CD14-positive monocyte (primary cell): ENCODE measurements around the gene BRF1. TPM values are rescaled to one million over a fixed set of nuclear protein-coding genes. Genes with fewer than 3 reads are reported as not detected.

ENCODE experiments used
- DNase-seq, 3 donors: peaks; one replicate each; pipeline ENCODE4 v3.0.0-alpha.2; 2011 to 2022
- H2AFZ ChIP-seq: 2 replicates; pipeline ENCODE4 v1.6.0; 2012; ENCODE audit warnings: mild to moderate bottlenecking, low read depth, low read length, inconsistent platforms; ENCODE audit not compliant: insufficient read depth, poor library complexity, severe bottlenecking
- H3K27ac ChIP-seq, 2 donors: 1 replicate in 1 of 2; 2 replicates in 1 of 2; pipeline ENCODE4 v1.5.1; 2012 to 2013; ENCODE audit warnings: low read length in 2 of 2, control low read depth in 1 of 2, inconsistent platforms in 1 of 2, low read depth in 1 of 2, mild to moderate bottlenecking in 1 of 2
- H3K27me3 ChIP-seq, 2 donors: one replicate each; pipeline versions ENCODE4 v1.6.0 to v1.6.1; 2011 to 2013; ENCODE audit warnings: low read length in 2 of 2; ENCODE audit not compliant: control insufficient read depth in 2 of 2, insufficient read depth in 2 of 2
- H3K36me3 ChIP-seq, 2 donors: replicated peaks in 1 of 2; 1 replicate in 1 of 2; 2 replicates in 1 of 2; pipeline versions ENCODE4 v1.5.1 to v1.6.1; 2012 to 2013; ENCODE audit warnings: low read length in 2 of 2, control low read depth in 1 of 2, inconsistent platforms in 1 of 2, mild to moderate bottlenecking in 1 of 2; ENCODE audit not compliant: insufficient read depth in 2 of 2, control insufficient read depth in 1 of 2
- H3K4me1 ChIP-seq, 2 donors: 1 replicate in 1 of 2; 2 replicates in 1 of 2; pipeline versions ENCODE4 v1.5.1 to v1.6.1; 2012 to 2013; ENCODE audit warnings: low read length in 2 of 2, control low read depth in 1 of 2, inconsistent platforms in 1 of 2, mild to moderate bottlenecking in 1 of 2, moderate library complexity in 1 of 2; ENCODE audit not compliant: insufficient read depth in 2 of 2, control insufficient read depth in 1 of 2
- H3K4me2 ChIP-seq: replicated peaks from 2 replicates; pipeline ENCODE3; 2012; ENCODE audit warnings: low read length, moderate library complexity, mild to moderate bottlenecking; ENCODE audit not compliant: poor library complexity, severe bottlenecking; ENCODE audit errors: extremely low read depth
- H3K4me3 ChIP-seq, 3 experiments: fragments of 200-600 bp in 1 of 3; sonication (generic) in 1 of 3; replicated peaks in 1 of 3; 1 replicate in 2 of 3; 2 replicates in 1 of 3; pipeline ENCODE4 v1.5.1; 2011 to 2013; ENCODE audit warnings: low read length in 3 of 3, mild to moderate bottlenecking in 3 of 3, control low read depth in 2 of 3, low read depth in 2 of 3, inconsistent platforms in 1 of 3, moderate library complexity in 1 of 3
- H3K79me2 ChIP-seq: 2 replicates; pipeline ENCODE4 v1.6.0; 2012; ENCODE audit warnings: mild to moderate bottlenecking, control low read depth, inconsistent platforms, low read length, moderate library complexity; ENCODE audit not compliant: insufficient read depth
- H3K9ac ChIP-seq: 2 replicates; pipeline ENCODE4 v1.6.0; 2017; ENCODE audit warnings: low read length, mild to moderate bottlenecking; ENCODE audit not compliant: insufficient read depth, poor library complexity, severe bottlenecking
- H3K9me3 ChIP-seq, 2 donors: replicated peaks in 1 of 2; 1 replicate in 1 of 2; 2 replicates in 1 of 2; pipeline versions ENCODE4 v1.5.1 to v1.6.1; 2012 to 2013; ENCODE audit warnings: low read length in 2 of 2, control low read depth in 1 of 2; ENCODE audit not compliant: control insufficient read depth in 1 of 2, insufficient read depth in 1 of 2
- H4K20me1 ChIP-seq: 2 replicates; pipeline ENCODE4 v1.6.0; 2012; ENCODE audit warnings: mild to moderate bottlenecking, low read length, control low read depth, moderate library complexity; ENCODE audit not compliant: insufficient read depth
- H3K27ac Mint-ChIP-seq, 7 donors: one replicate each; pipeline ENCODE4 v1.8.0; 2020; ENCODE audit warnings: mild to moderate bottlenecking in 7 of 7, mixed read lengths in 7 of 7, moderate library complexity in 6 of 7, inconsistent platforms in 2 of 7
- H3K27me3 Mint-ChIP-seq, 3 donors: one replicate each; pipeline ENCODE4 v1.8.0; 2021 to 2022; ENCODE audit warnings: low read depth in 3 of 3, mild to moderate bottlenecking in 3 of 3, mixed read lengths in 3 of 3, moderate library complexity in 3 of 3, inconsistent platforms in 1 of 3
- H3K36me3 Mint-ChIP-seq, 2 donors: one replicate each; pipeline ENCODE4 v1.8.0; 2020; ENCODE audit warnings: mixed read lengths in 2 of 2, inconsistent platforms in 1 of 2, mild to moderate bottlenecking in 1 of 2
- H3K4me1 Mint-ChIP-seq: one replicate; pipeline ENCODE4 v1.8.0; 2020; ENCODE audit warnings: mild to moderate bottlenecking, mixed read lengths
- H3K4me3 Mint-ChIP-seq, 2 donors: one replicate each; pipeline ENCODE4 v1.8.0; 2020; ENCODE audit warnings: mild to moderate bottlenecking in 2 of 2, mixed read lengths in 2 of 2, moderate library complexity in 1 of 2
- H3K9me3 Mint-ChIP-seq, 7 donors: one replicate each; pipeline ENCODE4 v1.8.0; 2020 to 2022; ENCODE audit warnings: mixed read lengths in 7 of 7, mild to moderate bottlenecking in 6 of 7, moderate library complexity in 6 of 7, inconsistent platforms in 2 of 7
- CTCF ChIP-seq: fragments of 200-600 bp; IDR thresholded peaks from one replicate; pipeline ENCODE4 v1.8.0; 2022; ENCODE audit warnings: antibody characterized with exemption, mild to moderate bottlenecking
- WGBS: methylation state at CpG from one replicate; pipeline ENCODE4 v1.1.5; 2013; ENCODE audit warnings: missing lambda C conversion rate; ENCODE audit not compliant: insufficient coverage; 5-methylcytosine and 5-hydroxymethylcytosine counted together
- intact Hi-C, 2 donors: fragments of 100-400 bp; cut with micrococcal nuclease; formaldehyde crosslinking; loops; one replicate each; pipeline versions ENCODE4 v1.15.0 to v1.15.1; 2023
- polyA plus RNA-seq, 3 donors: library from polyadenylated mRNA; depleted of rRNA in 1 of 3; unstranded in 2 of 3; stranded (reverse) in 1 of 3; fragments of 300-500 nt in 2 of 3; fragments of >200 nt in 1 of 3; fragmentation: Illumina TruSeq in 2 of 3; gene quantifications; 1 replicate in 2 of 3; 2 replicates in 1 of 3; pipeline ENCODE4 v1.2.3, GENCODE V29; 2012 to 2021

BRF1 gene
- polyA plus RNA-seq, 3 donors: 2.3 to 20.5 (median 2.5) TPM

GRCh38 chr14:105281371-105282097 is 19.3 kb downstream of the BRF1 start:
- peaks cover 25% of the 10 kb centered on the region for H3K4me1 Mint-ChIP-seq
- TF ChIP-seq CTCF: peak; percentile 44
- H4K20me1 ChIP-seq: peaks cover 79% of the 10 kb centered on the region

GRCh38 chr14:105280525-105280924 is 20.3 kb downstream of the BRF1 start:
- H3K36me3 ChIP-seq: peaks cover 7 to 31% of the 10 kb centered on the region in 2 donors
- no peak overlapping the region for H3K4me3 ChIP-seq
- H3K9ac ChIP-seq: no peak overlapping the region
- no peaks in the 10 kb centered on the region for H3K9me3 Mint-ChIP-seq
- H3K27me3 ChIP-seq: no peaks in the 10 kb centered on the region
- H3K4me2 ChIP-seq: no peak overlapping the region
- H2AFZ ChIP-seq: no peak overlapping the region
- peaks cover 49% of the 10 kb centered on the region for H3K79me2 ChIP-seq
- peaks cover 23% of the 10 kb centered on the region for H3K4me1 Mint-ChIP-seq
- DNase-seq: no peak
- TF ChIP-seq CTCF: no peak
- H3K27ac ChIP-seq: no peak overlapping the region
- H3K36me3 Mint-ChIP-seq: peaks cover 35 to 52% of the 10 kb centered on the region in 2 donors
- no peak overlapping the region for H3K27ac Mint-ChIP-seq
- H3K4me3 Mint-ChIP-seq: no peak overlapping the region
- no peaks in the 10 kb centered on the region for H3K27me3 Mint-ChIP-seq
- H4K20me1 ChIP-seq: peaks cover 71% of the 10 kb centered on the region
- H3K4me1 ChIP-seq: peaks cover 6 to 8% of the 10 kb centered on the region in 2 donors
- no peaks in the 10 kb centered on the region for H3K9me3 ChIP-seq
- 99% methylated on average over 12 of the region's 21 CpGs for WGBS
- intact Hi-C loops: no loop called here

More at GRCh38 chr14:105281371-105282097, 19.3 kb downstream of the BRF1 start:
- Histone ChIP-seq H3K36me3 (peaks cover 7 to 38% of the 10 kb centered on the region in 2 donors), H3K27ac (no peak overlapping the region), H3K27me3 (no peaks in the 10 kb centered on the region), H3K9me3 (no peaks in the 10 kb centered on the region), H3K4me2 (no peak overlapping the region), H3K4me1 (peaks cover 6 to 8% of the 10 kb centered on the region in 2 donors), H3K79me2 (peaks cover 48% of the 10 kb centered on the region), H3K9ac (no peak overlapping the region), H2AFZ (no peak overlapping the region), H3K4me3 (no peak overlapping the region)
- Mint-ChIP-seq H3K27me3 (no peaks in the 10 kb centered on the region), H3K9me3 (no peaks in the 10 kb centered on the region), H3K4me3 (no peak overlapping the region), H3K36me3 (peaks cover 38 to 60% of the 10 kb centered on the region in 2 donors), H3K27ac (peak overlapping the region in 1 of 7 donors; percentile 13)
- WGBS: 80% methylated on average over 20 of the region's 23 CpGs
- intact Hi-C loops: no loop called here
- DNase-seq: peak in 1 of 3 donors; percentile 5
